ENCODE data around the gene PCSK4.
"Not testable (repeated sequence)": the region's sequence is repeated elsewhere in the genome, so short reads cannot be mapped to it uniquely, and the experiment has no call there.

Gene PCSK4

DNA sequence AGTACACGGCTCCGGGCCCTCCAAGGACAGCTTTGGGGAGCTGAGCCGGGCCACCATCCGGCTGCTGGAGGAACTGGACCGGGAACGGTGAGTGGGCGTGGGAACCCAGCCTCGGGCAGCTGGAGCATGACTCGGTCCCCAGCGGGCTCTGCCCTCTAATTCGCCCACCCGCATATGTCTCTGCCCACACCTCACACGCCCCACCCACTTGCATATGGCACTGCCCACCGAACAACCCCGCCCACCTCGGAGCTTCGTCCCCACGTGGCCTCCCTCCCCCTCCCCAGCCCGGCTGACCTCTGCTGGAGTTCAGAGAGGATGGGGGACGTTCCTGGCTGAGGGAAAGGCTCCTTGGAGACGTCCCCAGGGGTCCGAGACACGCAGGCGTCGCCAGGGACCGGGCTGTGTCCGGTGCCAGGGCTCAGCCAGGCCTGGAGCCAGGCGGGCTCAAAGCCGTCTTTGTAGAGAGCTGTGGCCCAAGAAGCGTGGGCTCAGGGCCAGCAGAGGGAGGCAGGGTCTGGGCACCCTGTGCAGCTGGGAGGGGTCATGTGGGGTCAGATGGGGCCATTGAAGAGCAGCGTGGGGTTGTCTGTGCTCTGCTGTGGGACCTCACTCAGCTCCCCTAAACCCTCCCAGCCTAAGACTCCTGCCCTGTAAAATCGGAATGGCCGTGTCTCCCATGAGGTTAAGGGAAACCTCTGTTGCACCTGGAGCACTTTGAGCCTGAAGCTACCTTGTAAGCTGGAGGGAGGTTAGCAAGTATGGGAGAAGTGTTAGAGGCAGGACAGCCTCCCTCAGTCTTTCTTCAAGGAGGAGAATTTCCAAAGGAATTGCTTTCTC lies 36.4 kb downstream of the PCSK4 start:
- DNase-seq (ENCODE audit: low read depth, low spot score) = no peak

DNA sequence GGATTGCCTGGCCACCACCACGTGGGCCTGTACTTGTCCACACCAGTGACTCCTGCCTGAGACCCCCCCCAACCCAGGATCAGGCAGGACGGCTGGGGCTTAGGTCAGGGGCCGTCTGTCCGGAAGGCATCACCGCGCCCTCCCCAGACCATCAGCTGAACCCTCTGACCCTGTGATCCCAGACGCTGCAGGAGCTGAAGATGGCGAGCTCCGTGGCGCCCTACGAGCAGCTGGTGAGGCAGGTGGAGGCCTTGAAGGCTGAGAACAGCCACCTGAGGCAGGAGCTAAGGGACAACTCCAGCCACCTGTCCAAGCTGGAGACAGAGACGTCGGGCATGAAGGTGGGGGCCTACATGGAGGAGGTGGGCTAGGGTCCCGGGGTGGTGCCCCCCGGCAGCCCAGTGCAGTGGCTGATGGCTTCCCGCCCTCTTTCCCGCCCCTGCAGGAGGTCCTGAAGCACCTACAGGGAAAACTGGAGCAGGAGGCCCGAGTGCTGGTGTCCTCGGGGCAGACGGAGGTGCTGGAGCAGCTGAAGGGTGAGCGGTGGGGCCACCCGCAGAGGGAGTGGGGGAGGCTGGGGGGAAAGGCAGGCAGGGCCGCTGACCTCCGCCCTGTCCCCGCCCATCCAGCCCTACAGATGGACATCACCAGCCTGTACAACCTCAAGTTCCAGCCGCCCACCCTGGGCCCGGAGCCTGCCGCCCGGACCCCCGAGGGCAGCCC lies 37.2 kb downstream of the PCSK4 start:
- DNase-seq (ENCODE audit: low read depth, low spot score) = no peak

DNA sequence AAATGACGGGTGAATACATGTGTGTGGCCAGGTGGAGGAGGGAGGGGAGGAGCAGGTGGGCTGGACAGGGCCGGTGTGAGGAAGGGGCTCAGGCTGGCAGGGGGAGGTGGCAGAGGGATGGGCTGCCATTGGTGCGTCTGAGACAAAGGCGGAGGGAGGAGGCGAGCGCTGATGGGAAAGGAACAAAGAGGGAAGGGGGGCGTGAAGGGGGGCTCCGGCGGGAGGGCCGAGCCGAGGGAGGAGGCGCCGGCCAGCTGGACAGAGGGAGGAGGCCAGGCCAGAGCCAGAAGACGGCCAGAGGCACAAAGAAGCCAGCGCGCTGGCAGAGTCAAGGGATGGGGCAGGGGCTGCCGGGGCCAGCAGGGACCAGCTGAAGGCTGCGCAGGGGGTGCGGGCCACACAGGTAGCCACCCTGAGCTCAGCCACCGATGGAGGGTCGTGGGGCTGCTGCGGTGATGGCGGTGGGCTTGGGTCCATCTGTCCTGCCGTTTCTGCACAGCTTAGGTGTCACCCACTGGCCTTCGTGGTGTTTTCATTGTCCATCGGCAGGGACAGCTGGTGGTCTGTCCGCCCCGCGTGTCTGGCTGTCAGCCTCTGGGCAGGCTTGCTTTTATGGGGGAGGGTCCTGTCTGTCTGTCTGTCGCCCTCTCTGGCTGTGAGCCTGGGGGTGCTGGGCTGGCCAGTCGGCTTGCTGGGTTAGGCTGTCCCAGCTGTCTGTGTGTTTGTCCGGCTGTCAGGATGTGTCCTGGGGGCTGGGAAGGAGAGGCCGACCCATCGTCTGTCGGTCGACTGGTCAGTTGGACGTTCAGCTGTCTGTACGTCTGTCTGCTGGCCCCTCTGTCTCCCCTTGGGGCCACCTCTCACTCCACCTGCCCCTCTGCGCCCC lies 38.0 kb downstream of the PCSK4 start:
- no peak for DNase-seq (ENCODE audit: low read depth, low spot score)

DNA sequence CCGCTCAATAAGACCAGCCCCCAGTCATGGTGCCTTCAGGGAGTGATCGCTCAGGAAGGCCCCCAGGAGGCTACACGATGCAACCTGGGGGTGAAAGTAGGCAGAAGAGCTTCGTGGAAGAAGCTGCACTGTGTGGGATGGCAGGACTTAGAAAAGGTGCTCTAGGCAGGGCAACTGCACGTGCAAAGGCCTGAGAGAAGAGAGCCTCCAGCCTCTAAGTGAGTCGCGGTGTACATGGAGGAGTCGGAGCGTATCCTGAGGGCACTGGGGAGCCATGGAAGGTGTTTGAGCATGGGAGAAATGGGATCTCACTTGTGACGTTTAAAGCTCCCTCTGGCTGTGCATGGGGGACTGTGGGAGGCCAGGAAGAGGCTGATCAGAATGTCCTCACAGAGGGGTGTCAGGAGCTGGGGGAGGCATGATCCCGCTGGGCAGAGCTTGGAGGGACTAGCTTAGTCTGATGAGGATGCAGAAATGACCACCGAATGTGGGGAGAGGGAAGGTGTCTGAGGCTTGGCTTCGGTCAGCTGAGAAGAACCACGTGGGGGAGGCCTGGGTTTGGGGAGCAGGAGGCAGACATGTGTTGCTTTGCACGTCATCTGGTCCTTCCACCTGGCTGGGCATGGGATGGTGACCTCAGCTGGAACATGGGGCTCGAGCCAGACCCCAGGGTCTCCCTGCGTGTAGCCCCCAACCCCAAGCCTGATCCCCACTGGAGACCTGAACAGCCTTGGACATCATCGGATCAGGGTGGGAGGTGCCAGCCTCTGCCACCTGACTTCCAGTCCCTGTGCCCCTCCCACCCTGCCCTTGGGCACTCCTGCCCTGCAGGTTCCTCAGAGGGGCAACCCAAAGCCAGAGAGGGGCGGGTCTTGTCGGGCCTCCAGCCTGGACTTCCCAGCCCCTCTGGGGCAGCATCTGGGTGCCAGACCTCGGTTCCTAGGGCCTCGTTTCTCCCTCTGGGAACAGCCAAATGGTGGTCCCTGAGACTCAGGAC lies 39.1 kb downstream of the PCSK4 start:
- no peak for DNase-seq (ENCODE audit: low read depth, low spot score)

DNA sequence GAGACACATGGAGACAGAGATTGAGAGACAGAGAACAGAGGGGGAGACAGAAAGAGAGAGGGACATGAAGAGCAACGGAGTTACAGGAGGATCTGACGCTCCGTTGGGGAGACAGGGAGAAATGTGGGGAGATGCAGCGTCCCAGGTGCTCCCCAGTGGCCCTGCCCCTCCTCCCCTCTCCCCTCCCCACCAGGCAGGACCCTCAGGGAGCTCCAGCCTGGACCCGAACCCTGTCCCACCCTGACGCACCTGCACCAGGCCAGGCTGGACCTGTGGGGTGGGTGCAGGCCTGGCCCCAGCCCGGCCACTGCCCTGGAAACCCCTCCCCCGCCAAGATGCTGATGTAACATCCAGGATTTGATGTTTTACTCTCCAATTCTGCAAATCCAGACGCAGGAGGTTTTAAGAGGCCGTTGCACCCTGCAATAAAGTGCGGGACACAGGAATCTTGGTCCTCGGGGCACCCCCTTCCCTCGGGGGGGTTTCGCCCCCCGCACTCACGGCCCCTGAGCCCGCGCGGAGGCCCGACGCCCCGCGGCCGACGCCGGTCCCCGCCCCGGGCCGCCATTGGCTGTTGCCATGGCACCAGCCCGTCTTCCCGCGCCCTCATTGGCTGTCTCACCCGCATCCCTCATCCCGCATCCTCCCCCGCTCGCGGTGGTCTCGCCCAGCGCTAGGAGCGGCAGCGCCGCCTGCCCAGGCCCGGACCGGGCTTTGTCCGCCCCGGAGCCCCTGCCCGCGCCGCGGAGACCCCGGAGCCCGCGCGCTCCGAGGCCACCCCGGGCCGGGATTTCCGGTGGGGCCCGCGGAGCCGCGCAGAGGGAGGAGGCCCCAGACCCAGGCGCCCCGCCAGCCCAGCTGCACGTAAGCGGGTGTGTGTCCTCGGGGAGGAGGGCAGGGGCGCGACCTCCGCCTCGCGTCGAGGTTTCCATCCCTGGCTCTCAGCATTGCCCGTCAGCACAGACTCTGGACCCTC lies 40.4 kb downstream of the PCSK4 start, which contains the start of gene APC2:
TSS of gene APC2 (plus strand) at position 655 of the 976 bp plus-strand sequence. CDS start 2,881 bp downstream, outside the sequence.
- DNase-seq (ENCODE audit: low read depth, low spot score) = no peak

DNA sequence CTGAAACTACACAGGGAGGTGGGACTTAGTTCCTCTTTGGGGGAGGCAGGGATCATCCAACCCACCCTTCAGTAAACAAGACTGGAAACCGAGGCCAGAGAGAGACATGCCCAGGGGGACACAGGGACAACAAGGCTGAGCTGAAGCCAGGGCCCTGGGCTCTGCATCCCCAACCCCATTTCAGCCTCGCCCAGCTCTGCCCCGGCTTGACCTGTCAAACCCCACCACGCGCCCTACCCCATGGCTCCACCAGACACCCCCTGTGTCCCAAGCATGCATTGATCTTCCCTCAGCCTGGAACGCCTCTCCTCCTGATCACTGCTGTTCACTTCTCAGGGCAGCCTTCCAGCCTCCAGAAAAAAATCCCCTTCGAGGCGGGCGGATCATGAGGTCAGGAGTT lies 42.2 kb downstream of the PCSK4 start:
- no peak for DNase-seq (ENCODE audit: low read depth, low spot score)

DNA sequence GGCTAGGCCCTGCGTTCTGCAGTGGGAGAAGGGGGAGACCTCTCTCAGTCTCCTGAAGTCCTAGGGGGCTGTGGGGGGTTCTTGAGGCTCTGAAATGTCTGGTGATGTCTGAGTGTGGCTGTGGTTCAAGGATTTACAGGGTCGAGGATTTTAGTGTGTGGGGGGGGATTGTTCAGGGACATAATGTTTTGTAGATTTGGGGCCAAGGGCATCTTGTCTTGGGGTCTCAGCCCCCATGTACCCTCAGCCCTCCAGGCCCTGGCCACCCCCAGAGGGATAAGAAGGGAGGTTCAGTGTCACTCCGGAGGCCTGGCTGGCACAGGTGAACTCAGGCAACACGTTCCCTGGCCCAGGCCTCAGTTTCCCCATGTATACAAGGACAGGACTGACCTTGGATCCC lies 42.6 kb downstream of the PCSK4 start:
- DNase-seq (ENCODE audit: low read depth, low spot score) = no peak

DNA sequence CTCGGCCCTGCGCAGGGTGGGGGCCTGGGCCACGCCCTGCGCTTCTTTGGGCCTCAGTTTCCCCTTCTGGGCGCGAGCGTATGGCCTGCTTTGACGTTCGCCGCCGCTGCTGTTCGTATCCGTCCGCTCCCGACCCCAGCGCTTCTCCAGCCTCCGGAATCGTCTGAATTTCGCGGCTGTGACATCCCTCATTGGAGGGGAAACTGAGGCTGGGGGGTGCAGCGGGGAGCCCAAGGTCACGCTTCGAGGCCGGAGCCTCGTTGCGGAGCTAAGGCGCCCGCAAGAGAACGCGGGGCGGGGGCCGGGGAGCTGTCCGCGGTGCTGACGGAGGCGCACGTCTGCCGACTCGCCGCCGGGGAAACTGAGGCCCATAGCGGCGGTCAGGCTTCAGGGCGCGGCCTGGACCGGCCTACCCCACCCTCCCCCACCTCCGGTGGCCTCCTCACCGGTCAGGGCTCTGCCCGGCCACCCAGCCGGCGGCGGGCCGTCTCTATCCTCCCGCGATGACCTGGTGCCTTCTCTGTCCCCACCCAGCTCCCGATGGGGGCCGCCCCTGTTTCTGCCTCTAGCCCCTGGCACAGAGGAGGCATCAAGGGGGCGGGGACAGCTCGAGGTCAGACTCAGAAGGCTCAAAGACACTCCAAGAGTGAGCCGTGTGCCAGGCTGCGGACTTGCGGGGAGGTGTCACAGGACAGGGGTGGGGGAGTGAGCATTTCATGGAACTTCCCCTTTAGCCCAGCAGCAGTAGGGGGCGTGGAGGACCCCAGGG lies 43.3 kb downstream of the PCSK4 start:
- no peak for DNase-seq (ENCODE audit: low read depth, low spot score)

DNA sequence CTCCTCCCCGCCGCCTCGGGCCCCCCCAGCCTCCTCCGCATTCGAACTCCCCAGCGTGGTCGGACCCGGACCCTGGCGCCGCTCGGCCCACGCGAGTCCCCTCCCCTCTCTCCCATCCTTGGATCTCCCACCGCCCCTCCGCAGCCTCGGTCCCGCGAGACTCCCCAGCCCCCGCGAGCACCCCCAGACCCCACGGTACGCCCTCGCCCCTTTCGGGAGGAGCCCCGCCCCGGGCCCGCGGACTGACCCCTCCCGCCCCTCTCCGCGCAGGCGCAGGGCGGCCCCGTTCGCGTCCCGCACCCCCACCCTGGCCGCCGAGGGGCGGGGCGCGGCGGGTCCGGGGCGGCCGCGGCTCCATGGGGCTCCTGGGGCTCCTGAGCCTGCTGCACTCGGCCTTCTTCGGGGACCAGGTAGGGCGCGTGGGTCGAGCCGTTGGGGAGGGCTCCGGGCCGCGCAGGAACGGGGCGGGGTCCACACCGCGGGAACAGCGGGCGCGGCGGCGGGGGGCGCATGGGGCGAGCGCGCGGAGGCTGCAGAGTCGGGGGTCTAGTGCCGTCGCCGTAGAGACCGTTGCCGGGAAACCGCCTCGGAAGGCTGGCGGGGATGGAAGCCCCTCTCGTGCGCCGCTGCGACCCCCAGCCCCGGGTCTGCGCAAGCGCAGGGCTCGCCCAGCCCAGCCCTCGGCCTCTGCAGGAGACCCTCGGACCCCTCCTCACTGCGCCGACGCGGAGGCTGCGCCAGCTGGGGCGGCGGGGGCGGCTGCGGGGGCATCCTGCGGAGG lies 44.0 kb downstream of the PCSK4 start:
- DNase-seq (ENCODE audit: low read depth, low spot score) = no peak

DNA sequence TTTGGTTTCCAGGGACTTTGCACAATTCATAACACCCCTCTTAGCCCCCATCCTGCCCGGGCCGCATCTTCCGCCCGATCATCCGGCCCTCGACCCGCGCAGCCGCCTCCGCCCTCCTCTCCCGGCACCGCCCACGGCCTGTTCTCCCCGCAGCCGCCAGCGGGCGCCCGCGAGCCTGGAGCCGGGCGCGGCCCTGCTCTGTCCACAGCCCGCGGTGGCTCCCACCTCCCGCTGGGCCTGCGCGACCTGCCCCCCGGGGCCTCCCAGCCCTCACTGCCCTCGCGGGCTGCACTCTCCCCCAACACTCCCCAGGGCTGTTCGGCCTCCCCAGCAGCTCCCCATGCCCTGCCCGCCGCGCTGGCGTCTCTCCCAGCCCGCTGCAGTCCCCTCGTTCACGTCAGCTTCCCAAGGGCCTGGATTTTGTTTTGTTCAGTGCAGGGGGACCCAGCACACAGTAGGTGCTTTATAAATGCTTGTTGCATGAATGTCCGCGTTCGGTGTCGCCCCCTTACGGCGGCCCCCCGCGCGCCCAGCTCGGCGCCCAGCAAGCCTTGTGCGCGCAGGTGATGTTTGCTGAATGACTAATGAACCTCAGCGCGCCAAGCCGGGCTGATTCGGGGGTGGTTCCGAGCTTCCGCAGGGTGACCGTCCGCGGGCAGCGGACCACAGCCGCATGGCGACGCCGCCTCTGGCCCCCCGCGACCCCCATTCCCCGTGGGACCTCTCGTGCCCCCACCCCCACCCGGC lies 44.8 kb downstream of the PCSK4 start:
- peak; percentile 50 for DNase-seq (ENCODE audit: low read depth, low spot score)

DNA sequence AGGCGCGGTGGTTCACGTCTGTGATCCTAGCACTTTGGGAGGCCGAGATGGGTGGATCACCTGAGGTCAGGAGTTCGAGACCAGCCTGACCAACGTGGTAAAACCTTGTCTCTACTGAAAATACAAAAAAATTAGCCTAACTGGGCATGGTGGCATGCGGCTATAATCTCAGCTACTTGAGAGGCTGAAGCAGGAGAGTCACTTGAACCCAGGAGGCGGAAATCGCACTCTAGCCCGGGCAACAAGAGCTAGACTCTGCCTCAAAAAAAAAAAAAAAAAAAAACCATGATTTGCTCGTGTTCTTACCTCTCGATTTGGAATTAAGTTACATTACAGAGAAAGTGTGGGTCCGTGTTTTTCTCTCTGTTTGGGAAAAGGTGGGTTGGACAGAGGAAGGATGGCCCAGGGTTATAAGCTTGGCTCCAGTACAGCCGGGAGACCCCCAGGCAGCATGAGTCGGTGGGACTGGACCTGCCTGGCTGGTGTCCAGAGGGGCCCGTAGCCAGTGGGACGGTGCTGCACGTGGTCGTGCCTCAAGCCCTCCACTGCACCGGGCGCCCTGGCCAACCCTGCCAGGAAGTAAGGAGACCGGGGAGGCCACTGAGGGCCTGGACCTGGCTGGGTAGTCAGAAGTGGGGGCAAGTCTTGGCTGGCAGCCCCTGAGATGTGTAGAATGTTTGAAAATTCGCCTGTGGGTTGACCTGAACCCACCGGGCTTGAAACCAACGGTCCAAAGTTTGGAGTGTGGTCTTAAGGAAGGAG lies 48.3 kb downstream of the PCSK4 start:
- no peak for DNase-seq (ENCODE audit: low read depth, low spot score)

DNA sequence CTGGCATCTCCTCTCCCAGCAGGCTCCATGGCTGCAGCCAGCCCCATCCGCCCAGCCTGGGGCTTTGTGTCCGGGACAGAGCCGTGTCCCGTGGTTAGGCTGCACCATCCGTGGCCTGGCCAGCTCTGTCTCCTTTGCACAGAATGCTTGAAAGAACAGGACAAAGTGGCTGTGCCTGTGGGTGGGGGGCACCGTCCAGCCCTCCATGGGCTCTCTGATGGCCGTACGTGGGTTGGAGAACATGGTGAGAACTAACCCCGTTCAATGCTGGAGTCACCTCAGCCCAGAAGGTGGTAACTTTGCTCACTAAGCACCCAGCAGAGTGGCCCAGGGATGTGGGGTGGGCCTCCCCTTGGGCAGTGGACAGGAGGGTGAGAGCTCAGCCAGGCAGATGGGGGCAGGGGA lies 49.1 kb downstream of the PCSK4 start:
- DNase-seq (ENCODE audit: low read depth, low spot score) = no peak

DNA sequence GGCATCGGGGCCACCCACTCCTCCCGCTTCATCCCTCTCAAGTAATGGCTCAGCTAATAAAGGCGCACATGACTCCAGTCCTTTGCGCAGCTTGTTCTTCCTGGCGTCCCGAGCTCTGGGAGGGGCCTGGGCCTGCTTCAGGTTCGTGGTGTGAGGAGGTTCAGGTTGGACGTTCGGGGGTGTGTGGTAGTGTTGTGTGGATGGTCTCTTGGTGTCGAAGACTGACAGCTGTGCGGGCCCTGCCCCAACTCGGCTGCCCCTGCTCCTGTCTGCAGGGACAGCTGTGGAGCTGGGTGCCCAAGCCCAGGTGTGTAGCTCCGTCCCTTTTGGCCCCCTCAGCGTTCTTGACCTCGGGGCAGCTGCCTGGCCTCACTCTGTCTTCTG lies 49.7 kb downstream of the PCSK4 start:
- no peak for DNase-seq (ENCODE audit: low read depth, low spot score)

DNA sequence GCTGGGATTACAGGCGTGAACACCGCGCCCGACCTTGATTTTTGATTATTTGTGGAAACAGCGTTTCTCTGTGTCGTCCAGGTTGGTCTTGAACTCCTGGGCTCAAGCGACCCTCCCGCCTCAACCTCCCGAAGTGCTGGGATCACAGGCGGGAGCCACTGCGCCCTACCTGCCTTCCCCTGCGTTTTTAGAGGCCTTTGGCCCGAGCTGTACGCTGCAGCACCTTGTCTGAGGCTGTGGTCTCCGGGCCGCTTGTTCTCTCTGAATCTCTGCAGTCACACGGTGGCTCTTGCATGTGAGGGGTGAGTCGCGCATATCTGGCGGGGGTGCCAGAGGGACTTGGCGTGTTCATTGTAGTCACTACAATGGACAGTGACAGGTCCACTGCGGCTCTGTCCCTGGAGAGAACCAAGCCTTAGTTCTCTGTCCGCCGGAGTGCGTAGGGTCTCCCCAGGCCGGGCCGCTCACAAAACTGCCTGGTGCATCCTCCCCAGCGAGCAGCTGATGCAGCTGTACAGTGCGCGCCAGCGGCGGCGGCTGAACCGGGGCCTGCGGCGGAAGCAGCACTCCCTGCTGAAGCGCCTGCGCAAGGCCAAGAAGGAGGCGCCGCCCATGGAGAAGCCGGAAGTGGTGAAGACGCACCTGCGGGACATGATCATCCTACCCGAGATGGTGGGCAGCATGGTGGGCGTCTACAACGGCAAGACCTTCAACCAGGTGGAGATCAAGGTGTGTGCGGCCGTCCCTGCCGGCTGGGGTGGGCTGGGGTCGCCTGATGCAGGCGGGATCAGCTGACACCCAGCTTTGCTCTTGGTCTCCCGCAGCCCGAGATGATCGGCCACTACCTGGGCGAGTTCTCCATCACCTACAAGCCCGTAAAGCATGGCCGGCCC lies 50.4 kb downstream of the PCSK4 start:
- DNase-seq (ENCODE audit: low read depth, low spot score) = not testable (repeated sequence)

DNA sequence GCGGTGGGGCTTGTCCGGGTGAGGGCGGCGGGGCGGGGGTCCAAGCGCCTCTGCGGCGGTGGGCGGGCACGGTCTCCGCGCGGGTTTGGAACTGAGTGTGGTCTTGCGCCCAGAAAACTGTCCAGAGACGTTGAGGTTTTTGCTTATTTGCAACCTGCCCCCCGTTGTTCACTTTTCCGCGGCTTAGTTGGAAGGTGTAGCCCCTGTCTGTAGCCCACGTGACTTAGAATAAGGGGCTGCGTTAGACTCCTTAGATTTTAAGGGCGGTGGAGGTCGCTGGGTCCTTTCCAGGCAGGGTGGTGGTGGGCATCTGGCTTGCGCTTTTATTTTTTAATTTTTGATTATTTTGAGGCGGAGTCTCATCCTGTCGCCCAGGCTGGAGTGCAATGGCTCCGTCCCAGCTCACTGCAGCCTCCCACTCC lies 51.2 kb downstream of the PCSK4 start:
- no peak for DNase-seq (ENCODE audit: low read depth, low spot score)

Data from activated CD4-positive, CD25-positive, alpha-beta regulatory T cell treated with anti-CD3 and anti-CD28 coated beads, Interleukin-2, amount 50 U/mL, for 16 hours (primary cell).